Endothelial cell of umbilical vein (primary cell): Measurements from ENCODE around the gene COLEC11. TPM values are rescaled to one million over a fixed set of nuclear protein-coding genes. Genes with fewer than 3 reads are reported as not detected.

Experiments
- BruUV-seq: library from RNA; stranded (reverse); fragments of 400-500 nt; replicated peaks from 2 replicates; lab custom pipeline; 2021; lab: Mats Ljungman, UMichigan
- CTCF ChIA-PET: fragments of 300-600, 350-600 bp; sonication (Branson Sonifier 250); formaldehyde crosslinking; loops from one replicate; lab custom pipeline; 2021; ENCODE audit warnings: antibody characterized with exemption, inconsistent platforms; lab: Charles Lee
- POLR2A ChIA-PET: fragments of 300-600, 350-600 bp; sonication (Branson Sonifier 250); formaldehyde crosslinking; loops from one replicate; lab custom pipeline; 2021; ENCODE audit warnings: antibody characterized with exemption, inconsistent platforms; lab: Charles Lee
- DNase-seq: peaks from one replicate; pipeline ENCODE4 v3.0.0-alpha.2; 2011; ENCODE audit warnings: low read depth, low spot score
- FAIRE-seq: peaks from 2 replicates; lab custom pipeline; 2011; peaks lifted over from hg19 to GRCh38; lab: Jason Lieb, UNC
- H2AFZ ChIP-seq: 2 replicates; pipeline ENCODE4 v1.6.0; 2012; ENCODE audit warnings: low read depth, low read length, control low read depth, inconsistent platforms
- H3K27ac ChIP-seq: 2 replicates; pipeline ENCODE4 v1.5.1; 2011; ENCODE audit warnings: low read depth, mild to moderate bottlenecking, control low read depth, low read length, moderate library complexity; ENCODE audit not compliant: insufficient read depth
- H3K27me3 ChIP-seq, 2 experiments: 2 replicates each; pipeline versions ENCODE4 v1.6.0 to v1.6.1; 2011; ENCODE audit warnings: low read length in 2 of 2, mixed read lengths in 1 of 2; ENCODE audit not compliant: control insufficient read depth in 2 of 2, insufficient read depth in 2 of 2
- H3K36me3 ChIP-seq, 2 experiments: 2 replicates in 1 of 2; 3 replicates in 1 of 2; pipeline ENCODE4 v1.5.1; 2011; ENCODE audit warnings: low read length in 2 of 2, mild to moderate bottlenecking in 1 of 2, moderate library complexity in 1 of 2; ENCODE audit not compliant: control insufficient read depth in 2 of 2, insufficient read depth in 2 of 2; ENCODE audit errors: extremely low read depth in 1 of 2
- H3K4me1 ChIP-seq: 3 replicates; pipeline ENCODE4 v1.5.1; 2011; ENCODE audit warnings: mild to moderate bottlenecking, low read length; ENCODE audit not compliant: control insufficient read depth, insufficient read depth; ENCODE audit errors: extremely low read depth
- H3K4me2 ChIP-seq: 2 replicates; pipeline ENCODE4 v1.6.1; 2011; ENCODE audit warnings: low read length, control low read depth, mixed read lengths; ENCODE audit not compliant: insufficient read depth
- H3K4me3 ChIP-seq, 3 experiments: fragments of 200-600 bp in 1 of 3; sonication (generic), shearing (Covaris generic) in 1 of 3; replicated peaks in 1 of 3; 2 replicates each; pipeline ENCODE4 v1.5.1; 2011 to 2016; ENCODE audit warnings: control low read depth in 3 of 3, low read length in 3 of 3, mild to moderate bottlenecking in 2 of 3, inconsistent platforms in 1 of 3, low read depth in 1 of 3, moderate library complexity in 1 of 3; ENCODE audit not compliant: insufficient read depth in 1 of 3
- H3K79me2 ChIP-seq: 2 replicates; pipeline ENCODE4 v1.6.0; 2012; ENCODE audit warnings: low read length, inconsistent platforms; ENCODE audit not compliant: control insufficient read depth, insufficient read depth
- H3K9ac ChIP-seq: replicated peaks from 2 replicates; pipeline ENCODE3; 2011; ENCODE audit warnings: low read length, control low read depth; ENCODE audit not compliant: insufficient read depth; ENCODE audit errors: extremely low read depth
- H3K9me1 ChIP-seq: replicated peaks from 3 replicates; pipeline ENCODE4 v1.6.0; 2011; ENCODE audit warnings: mild to moderate bottlenecking, low read length; ENCODE audit not compliant: control insufficient read depth, insufficient read depth; ENCODE audit errors: extremely low read depth
- H3K9me3 ChIP-seq: replicated peaks from 2 replicates; pipeline ENCODE4 v1.5.1; 2012; ENCODE audit warnings: low read length, inconsistent platforms; ENCODE audit not compliant: control insufficient read depth, insufficient read depth
- H4K20me1 ChIP-seq: replicated peaks from 2 replicates; pipeline ENCODE3; 2011; ENCODE audit warnings: mild to moderate bottlenecking, low read length; ENCODE audit not compliant: control insufficient read depth, insufficient read depth; ENCODE audit errors: extremely low read depth
- CTCF ChIP-seq, 2 donors: IDR thresholded peaks; 1 replicate in 1 of 2; 2 replicates in 1 of 2; pipeline ENCODE4 v1.5.1; 2011; ENCODE audit warnings: low read length in 2 of 2, mild to moderate bottlenecking in 2 of 2, moderate library complexity in 2 of 2, control low read depth in 1 of 2, inconsistent platforms in 1 of 2, low read depth in 1 of 2; ENCODE audit not compliant: insufficient read depth in 1 of 2; ENCODE audit errors: extremely low read depth in 1 of 2
- EZH2 ChIP-seq: IDR thresholded peaks from 2 replicates; pipeline ENCODE4 v1.6.1; 2012; ENCODE audit warnings: borderline replicate concordance, low read depth, mild to moderate bottlenecking, moderate library complexity, low read length, inconsistent platforms; ENCODE audit not compliant: severe bottlenecking
- FOS ChIP-seq: IDR thresholded peaks from 2 replicates; pipeline ENCODE4 v1.6.1; 2011; ENCODE audit warnings: mild to moderate bottlenecking, low read length, moderate library complexity, borderline replicate concordance; ENCODE audit not compliant: insufficient read depth
- GATA2 ChIP-seq: IDR thresholded peaks from 2 replicates; pipeline ENCODE4 v1.7.0; 2011; ENCODE audit warnings: low read depth, mild to moderate bottlenecking, moderate library complexity, mixed read lengths, low read length; ENCODE audit not compliant: insufficient read length, insufficient read depth
- JUN ChIP-seq: IDR thresholded peaks from 2 replicates; pipeline ENCODE4 v1.6.1; 2011; ENCODE audit warnings: borderline replicate concordance, low read depth; ENCODE audit not compliant: insufficient read length, insufficient read depth
- MAX ChIP-seq: IDR thresholded peaks from 2 replicates; pipeline ENCODE4 v1.6.1; 2011; ENCODE audit not compliant: insufficient read depth, insufficient read length
- MYC ChIP-seq: IDR thresholded peaks from one replicate; pipeline ENCODE4 v1.6.1; 2011; ENCODE audit warnings: mild to moderate bottlenecking, low read depth, low read length
- POLR2A ChIP-seq: IDR thresholded peaks from 2 replicates; pipeline ENCODE4 v1.6.1; 2012; ENCODE audit warnings: low read depth, mild to moderate bottlenecking, control low read depth, low read length
- POLR2AphosphoS5 ChIP-seq: IDR thresholded peaks from 2 replicates; pipeline ENCODE4 v1.6.1; 2012; ENCODE audit warnings: low read depth, mild to moderate bottlenecking, control low read depth, low read length, moderate library complexity; ENCODE audit not compliant: insufficient read depth
- dilution Hi-C: fragments of 300-500 bp; cut with MboI; formaldehyde crosslinking; loops from one replicate; pipeline ENCODE4 v1.15.0; 2019; ENCODE audit warnings: low sequenced_read_pairs; ENCODE audit not compliant: extremely low pct_ligation_motif_present
- intact Hi-C: fragments of 100-400 bp; cut with micrococcal nuclease; formaldehyde crosslinking; loops from one replicate; pipeline ENCODE4 v1.10.0; 2022
- polyA plus RNA-seq, 4 experiments: library from polyadenylated mRNA; depleted of rRNA in 3 of 4; stranded (reverse) in 3 of 4; unstranded in 1 of 4; fragments of >200 nt; gene quantifications; 2 replicates each; pipeline versions ENCODE4 v1.2.1 to v1.2.3, GENCODE V29; 2011 to 2012; ENCODE audit warnings: missing spikeins in 1 of 4
- total RNA-seq: library from RNA; stranded (reverse); gene quantifications from 2 replicates; pipeline ENCODE4 v1.2.3, GENCODE V29; 2021

Gene COLEC11
- total and polyA plus RNA-seq, 2 donors (not counting 3 experiments of a cell fraction or from before 2014, with no cell fraction given) = 0.15 TPM; not detected in 1

- Histone ChIP-seq H3K4me2 (no peak overlapping the region), H3K4me1 (peaks cover 2% of the 10 kb centered on the region), H3K9me1 (no peaks in the 10 kb centered on the region), H4K20me1 (no peaks in the 10 kb centered on the region), H3K79me2 (no peaks in the 10 kb centered on the region), H3K27me3 (no peaks in the 10 kb centered on the region), H3K36me3 (no peaks in the 10 kb centered on the region), H3K4me3 (no peak overlapping the region), H3K9me3 (no peaks in the 10 kb centered on the region), H2AFZ (no peak overlapping the region), H3K9ac (no peak overlapping the region), H3K27ac (no peak overlapping the region)
- FAIRE-seq = no peak
- no peak for DNase-seq
- CTCF ChIA-PET = interaction anchor here (0.6 kb wide), 1 partner anchor 226 kb away, joined by 3 read pairs; no protein-coding TSS in a partner anchor
- no peak for TF ChIP-seq POLR2A
- TF ChIP-seq CTCF (IDR thresholded peaks at IDR 0.05; ENCODE audit: extremely low read depth in 1 of 2, insufficient read depth in 1 of 2, low read depth in 1 of 2, low read length in 2 of 2) = no peak
- no peak for TF ChIP-seq GATA2
- TF ChIP-seq POLR2AphosphoS5 = no peak
- no peak for TF ChIP-seq MAX
- TF ChIP-seq JUN = no peak
- no peak for TF ChIP-seq FOS
- no peak for TF ChIP-seq EZH2
- no peak for TF ChIP-seq MYC
- intact Hi-C loops = no loop called here
- POLR2A ChIA-PET = no interaction called here
- dilution Hi-C loops = no loop called here
- BruUV-seq = no TSS peak
These were observed 54.7 kb downstream of the COLEC11 start for GRCh38 chr2:3649581-3649980.
